HepG2 (cell line): Measurements from ENCODE around the gene FAM174C. TPM values are rescaled to one million over a fixed set of nuclear protein-coding genes. Genes with fewer than 3 reads are reported as not detected.

ENCODE experiments used
- ARNTL ChIP-seq: sonication (generic); formaldehyde crosslinking; IDR thresholded peaks from 2 replicates; pipeline ENCODE4 v1.4.0; 2020; ENCODE audit warnings: mild to moderate bottlenecking, missing genetic modification reagents
- BORCS8-MEF2B ChIP-seq: sonication (generic); formaldehyde crosslinking; IDR thresholded peaks from 2 replicates; pipeline ENCODE4 v1.8.0; 2022; ENCODE audit warnings: mild to moderate bottlenecking, missing genetic modification reagents
- CTCF ChIP-seq: sonication (generic); formaldehyde crosslinking; IDR thresholded peaks from 2 replicates; pipeline ENCODE4 v1.5.0; 2020; ENCODE audit warnings: mild to moderate bottlenecking, missing genetic modification reagents, moderate library complexity
- HMG20B ChIP-seq: conservative IDR thresholded peaks from 2 replicates; pipeline ENCODE4 v1.6.1; 2016; ENCODE audit warnings: missing genetic modification reagents, missing compliant biosample characterization
- HNF4G ChIP-seq, 2 experiments: sonication (generic) in 1 of 2; formaldehyde crosslinking in 1 of 2; IDR thresholded peaks; 2 replicates each; pipeline versions ENCODE4 v1.4.0 to v1.6.1; 2011 to 2020; ENCODE audit warnings: borderline replicate concordance in 2 of 2, low read depth in 2 of 2, mild to moderate bottlenecking in 2 of 2, low read length in 1 of 2, missing genetic modification reagents in 1 of 2, moderate library complexity in 1 of 2
- MTA1 ChIP-seq: sonication (generic); formaldehyde crosslinking; IDR thresholded peaks from 2 replicates; pipeline ENCODE4 v1.4.0; 2020; ENCODE audit warnings: missing genetic modification reagents, mild to moderate bottlenecking, borderline replicate concordance
- NFKBIZ ChIP-seq: IDR thresholded peaks from 2 replicates; pipeline ENCODE4 v1.6.1; 2018; ENCODE audit warnings: missing genetic modification reagents, missing compliant biosample characterization
- NFRKB ChIP-seq: fragments of 450-650 bp; IDR thresholded peaks from 2 replicates; pipeline ENCODE4 v1.6.1; 2017
- PCBP1 ChIP-seq: fragments of 200-400 bp; formaldehyde crosslinking; IDR thresholded peaks from 2 replicates; pipeline ENCODE4 v1.6.1; 2017; ENCODE audit warnings: mild to moderate bottlenecking, low read depth, low read length, borderline replicate concordance
- PHF5A ChIP-seq: IDR thresholded peaks from one replicate; pipeline ENCODE4 v1.6.1; 2018; ENCODE audit warnings: low read depth, missing genetic modification reagents; ENCODE audit not compliant: unreplicated experiment
- SMYD3 ChIP-seq: sonication (generic); formaldehyde crosslinking; IDR thresholded peaks from 2 replicates; pipeline ENCODE4 v1.8.1; 2023; ENCODE audit warnings: mild to moderate bottlenecking, missing genetic modification reagents
- SPEN ChIP-seq: sonication (generic); formaldehyde crosslinking; IDR thresholded peaks from 2 replicates; pipeline ENCODE4 v1.5.1; 2020; ENCODE audit warnings: low read depth, mild to moderate bottlenecking, missing genetic modification reagents
- STAT6 ChIP-seq: sonication (generic); formaldehyde crosslinking; IDR thresholded peaks from 2 replicates; pipeline ENCODE4 v1.4.0; 2020; ENCODE audit warnings: missing genetic modification reagents, mild to moderate bottlenecking, borderline replicate concordance
- ZBTB1 ChIP-seq: sonication (generic); formaldehyde crosslinking; IDR thresholded peaks from 2 replicates; pipeline ENCODE4 v1.4.0; 2020; ENCODE audit warnings: missing genetic modification reagents, borderline replicate concordance
- ZFP82 ChIP-seq: sonication (generic); formaldehyde crosslinking; IDR thresholded peaks from 2 replicates; pipeline ENCODE4 v1.5.1; 2020; ENCODE audit warnings: mild to moderate bottlenecking, missing genetic modification reagents, borderline replicate concordance
- ZNF225 ChIP-seq: sonication (generic); formaldehyde crosslinking; IDR thresholded peaks from 2 replicates; pipeline ENCODE4 v1.4.0; 2020; ENCODE audit warnings: mild to moderate bottlenecking, missing genetic modification reagents
- ZNF230 ChIP-seq: sonication (generic); formaldehyde crosslinking; IDR thresholded peaks from 2 replicates; pipeline ENCODE4 v1.4.0; 2020; ENCODE audit warnings: mild to moderate bottlenecking, missing genetic modification reagents
- ZNF446 ChIP-seq: sonication (generic); formaldehyde crosslinking; IDR thresholded peaks from 2 replicates; pipeline ENCODE4 v1.5.0; 2020; ENCODE audit warnings: mild to moderate bottlenecking, missing genetic modification reagents
- ZNF639 ChIP-seq: conservative IDR thresholded peaks from 2 replicates; pipeline ENCODE4 v1.6.1; 2018; ENCODE audit warnings: missing genetic modification reagents
- polyA plus RNA-seq, 8 experiments: library from polyadenylated mRNA; depleted of rRNA in 3 of 8; stranded (reverse) in 7 of 8; unstranded in 1 of 8; fragments of >200 nt; fragmentation: Illumina TruSeq in 4 of 8; extraction: Trizol in 4 of 8; gene quantifications; 2 replicates each; pipeline versions ENCODE4 v1.2.1 to v1.2.3, GENCODE V29; 2011 to 2016; ENCODE audit warnings: low read depth in 4 of 8, missing spikeins in 1 of 8, mixed read lengths in 1 of 8; ENCODE audit not compliant: insufficient read depth in 1 of 8
- total RNA-seq, 5 experiments: library from RNA; depleted of rRNA; stranded (reverse); fragments of >200 nt; fragmentation: Illumina TruSeq; extraction: Trizol; gene quantifications; 2 replicates each; pipeline ENCODE4 v1.2.3, GENCODE V29; 2016; ENCODE audit warnings: low read depth in 1 of 5
- TF ChIP-seq, protein P1 (sequence below): sonication (generic); formaldehyde crosslinking; IDR thresholded peaks from 2 replicates; pipeline ENCODE4 v1.4.0; 2020; ENCODE audit warnings: missing genetic modification reagents, borderline replicate concordance
- TF ChIP-seq, protein P2 (sequence below): sonication (generic); formaldehyde crosslinking; IDR thresholded peaks from 2 replicates; pipeline ENCODE4 v1.9.0; 2022; ENCODE audit warnings: missing genetic modification reagents, mild to moderate bottlenecking, borderline replicate concordance

Gene FAM174C
- total and polyA plus RNA-seq, 2 of the 13 experiments (the other 11 are each of a cell fraction or from before 2014, with no cell fraction given) = 19.5 to 31.3 TPM

DNA sequence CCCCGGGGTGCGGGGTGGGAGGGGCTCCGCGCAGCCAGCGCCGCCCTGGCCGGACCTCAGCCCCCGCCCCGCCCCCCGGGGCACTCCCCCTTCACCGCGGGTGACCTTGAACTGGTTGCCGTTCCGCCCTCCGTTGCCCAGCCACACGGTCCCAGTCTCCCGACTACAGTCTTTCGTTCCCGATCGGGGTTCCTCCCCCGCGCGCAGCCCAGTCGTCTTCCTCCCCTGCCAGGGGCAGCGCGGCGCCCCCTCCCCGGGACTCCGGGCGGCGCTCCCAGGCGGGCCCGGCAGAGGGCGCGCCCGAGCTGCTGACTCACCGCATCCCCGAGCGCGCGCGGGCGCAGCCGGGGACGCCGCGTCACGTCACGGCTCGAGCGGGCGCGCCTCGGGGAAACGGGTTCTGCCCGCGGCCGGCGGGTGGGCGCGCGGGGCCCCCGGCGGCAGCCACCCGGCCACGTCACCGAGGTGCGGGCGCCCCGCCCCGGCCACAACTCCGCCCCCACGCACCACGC is 26.5 kb upstream of the FAM174C start (continued):
- peak; percentile 56 for TF ChIP-seq CTCF (CRISPR knock-in tag)
- TF ChIP-seq ARNTL (CRISPR knock-in tag) = no peak
- no peak for TF ChIP-seq ZNF230 (CRISPR knock-in tag)
- TF ChIP-seq HMG20B (CRISPR knock-in tag) = no peak
- no peak for TF ChIP-seq BORCS8-MEF2B
- TF ChIP-seq ZNF446 (CRISPR knock-in tag) = no peak
- TF ChIP-seq ZNF225 (CRISPR knock-in tag) = no peak
- 0 out of 2 replicates have a peak, but pooled peaks have one; percentile 13 for TF ChIP-seq NFKBIZ (CRISPR knock-in tag)
- TF ChIP-seq MTA1 (CRISPR knock-in tag) = no peak
- 0 out of 2 replicates have a peak, but pooled peaks have one; percentile 4 for TF ChIP-seq ZNF639 (CRISPR knock-in tag)
- peak; percentile 48; the same call in 1 of the 2 replicates for TF ChIP-seq HNF4G (IDR thresholded peaks at IDR 0.05; ENCODE audit: borderline replicate concordance, low read depth, low read length)
- no peak for TF ChIP-seq HNF4G (CRISPR knock-in tag; IDR thresholded peaks at IDR 0.05; ENCODE audit: borderline replicate concordance, low read depth)
- TF ChIP-seq NFRKB = no peak
- TF ChIP-seq ZBTB1 (CRISPR knock-in tag) = no peak
- TF ChIP-seq, protein P1, sequence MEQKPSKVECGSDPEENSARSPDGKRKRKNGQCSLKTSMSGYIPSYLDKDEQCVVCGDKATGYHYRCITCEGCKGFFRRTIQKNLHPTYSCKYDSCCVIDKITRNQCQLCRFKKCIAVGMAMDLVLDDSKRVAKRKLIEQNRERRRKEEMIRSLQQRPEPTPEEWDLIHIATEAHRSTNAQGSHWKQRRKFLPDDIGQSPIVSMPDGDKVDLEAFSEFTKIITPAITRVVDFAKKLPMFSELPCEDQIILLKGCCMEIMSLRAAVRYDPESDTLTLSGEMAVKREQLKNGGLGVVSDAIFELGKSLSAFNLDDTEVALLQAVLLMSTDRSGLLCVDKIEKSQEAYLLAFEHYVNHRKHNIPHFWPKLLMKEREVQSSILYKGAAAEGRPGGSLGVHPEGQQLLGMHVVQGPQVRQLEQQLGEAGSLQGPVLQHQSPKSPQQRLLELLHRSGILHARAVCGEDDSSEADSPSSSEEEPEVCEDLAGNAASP (CRISPR knock-in tag) = peak; percentile 66
- TF ChIP-seq SMYD3 (CRISPR knock-in tag) = no peak
- TF ChIP-seq SPEN (CRISPR knock-in tag) = no peak
- TF ChIP-seq STAT6 = no peak
- TF ChIP-seq, protein P2, sequence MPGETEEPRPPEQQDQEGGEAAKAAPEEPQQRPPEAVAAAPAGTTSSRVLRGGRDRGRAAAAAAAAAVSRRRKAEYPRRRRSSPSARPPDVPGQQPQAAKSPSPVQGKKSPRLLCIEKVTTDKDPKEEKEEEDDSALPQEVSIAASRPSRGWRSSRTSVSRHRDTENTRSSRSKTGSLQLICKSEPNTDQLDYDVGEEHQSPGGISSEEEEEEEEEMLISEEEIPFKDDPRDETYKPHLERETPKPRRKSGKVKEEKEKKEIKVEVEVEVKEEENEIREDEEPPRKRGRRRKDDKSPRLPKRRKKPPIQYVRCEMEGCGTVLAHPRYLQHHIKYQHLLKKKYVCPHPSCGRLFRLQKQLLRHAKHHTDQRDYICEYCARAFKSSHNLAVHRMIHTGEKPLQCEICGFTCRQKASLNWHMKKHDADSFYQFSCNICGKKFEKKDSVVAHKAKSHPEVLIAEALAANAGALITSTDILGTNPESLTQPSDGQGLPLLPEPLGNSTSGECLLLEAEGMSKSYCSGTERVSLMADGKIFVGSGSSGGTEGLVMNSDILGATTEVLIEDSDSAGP (CRISPR knock-in tag) = 0 out of 2 replicates have a peak, but pooled peaks have one; percentile 6
- no peak for TF ChIP-seq ZFP82 (CRISPR knock-in tag)
- no peak for TF ChIP-seq PCBP1
- no peak for TF ChIP-seq PHF5A (CRISPR knock-in tag)
